ENCODE results near the gene IQCF6. TPM values are rescaled to one million over a fixed set of nuclear protein-coding genes. Genes with fewer than 3 reads are reported as not detected.
"Not testable (repeated sequence)": the region's sequence is repeated elsewhere in the genome, so short reads cannot be mapped to it uniquely, and the experiment has no call there.

Gene IQCF6
- total RNA-seq, 1 donor from 2014 or later = not detected

GRCh38 chr3:51786267-51786666 is 7.2 kb upstream of the IQCF6 start:
- intact Hi-C loops (cut with DNase I) = no loop called here
- ATAC-seq (ENCODE audit: poor library complexity) (no peak), DNase-seq (no peak)

DNA sequence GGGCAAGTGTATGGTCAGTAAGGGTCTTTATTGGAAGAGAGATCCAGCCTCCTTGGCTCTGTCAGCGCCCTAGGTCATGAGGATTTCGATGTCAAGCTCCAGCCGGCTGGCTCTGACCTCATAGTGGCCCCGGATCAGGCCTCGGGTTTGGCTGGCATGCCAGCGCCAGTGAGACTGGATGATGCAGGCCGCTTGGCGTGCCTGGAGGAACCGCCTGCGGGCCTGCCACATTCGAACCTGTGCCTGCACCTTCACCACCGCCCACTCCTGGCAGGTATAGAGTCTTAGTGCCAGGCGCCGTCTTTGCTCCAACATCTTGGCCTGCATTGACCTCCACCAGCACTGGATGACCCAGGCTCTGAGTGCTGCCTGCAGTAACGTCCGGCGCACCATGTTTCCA is 483 bp downstream of the IQCF6 start:
- ATAC-seq (ENCODE audit: poor library complexity) = no peak
- no peak for DNase-seq
- intact Hi-C loops (cut with DNase I) = no loop called here

- DNase-seq = peak; percentile 77
- intact Hi-C loops (cut with DNase I) = no loop called here
- ATAC-seq (ENCODE audit: poor library complexity) = peak; percentile 95
Observed at GRCh38 chr3:51777985-51778384, 1.1 kb downstream of the IQCF6 start.

- intact Hi-C loops (cut with DNase I) = no loop called here
Observed at GRCh38 chr3:51773529-51774056, 5.4 kb downstream of the IQCF6 start.

DNA sequence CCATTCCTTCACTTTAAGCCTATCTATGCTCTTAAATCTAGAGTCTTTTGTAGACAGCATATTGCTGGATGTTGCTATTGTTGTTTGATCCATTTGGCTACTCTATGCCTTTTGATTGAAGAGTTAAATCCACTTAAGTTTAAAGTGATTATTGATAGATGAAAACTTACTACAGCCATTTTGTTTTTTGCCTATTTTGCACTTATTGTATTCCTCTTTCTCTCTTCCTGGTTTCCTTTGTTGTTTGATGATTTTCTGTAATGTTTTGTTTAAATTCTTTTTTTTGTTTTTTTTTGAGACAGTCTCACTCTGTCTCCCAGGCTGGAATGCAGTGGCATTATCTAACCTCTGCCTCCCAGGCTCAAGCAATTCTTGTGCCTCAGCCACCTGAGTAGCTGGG is 19.8 kb downstream of the IQCF6 start:
- ATAC-seq (ENCODE audit: poor library complexity) (no peak), DNase-seq (no peak)
- intact Hi-C loops (cut with DNase I) = no loop called here

More at GRCh38 chr3:51773529-51774056, 5.4 kb downstream of the IQCF6 start:
- ATAC-seq (ENCODE audit: poor library complexity) (no peak), DNase-seq (no peak)

- ATAC-seq (ENCODE audit: poor library complexity); intact Hi-C loops (cut with DNase I); DNase-seq: not testable (repeated sequence)
Observed at GRCh38 chr3:51753763-51754750, 25.0 kb downstream of the IQCF6 start.

- ATAC-seq (ENCODE audit: poor library complexity) (no peak), DNase-seq (no peak)
- intact Hi-C loops (cut with DNase I) = no loop called here
Observed at GRCh38 chr3:51751287-51751686, 27.8 kb downstream of the IQCF6 start.

GRCh38 chr3:51750878-51751277 is 28.2 kb downstream of the IQCF6 start:
- no peak for ATAC-seq (ENCODE audit: poor library complexity)
- intact Hi-C loops (cut with DNase I) = no loop called here
- DNase-seq = no peak

GRCh38 chr3:51748327-51748726 is 30.7 kb downstream of the IQCF6 start:
- DNase-seq (no peak), ATAC-seq (ENCODE audit: poor library complexity) (no peak)
- intact Hi-C loops (cut with DNase I) = no loop called here

DNA sequence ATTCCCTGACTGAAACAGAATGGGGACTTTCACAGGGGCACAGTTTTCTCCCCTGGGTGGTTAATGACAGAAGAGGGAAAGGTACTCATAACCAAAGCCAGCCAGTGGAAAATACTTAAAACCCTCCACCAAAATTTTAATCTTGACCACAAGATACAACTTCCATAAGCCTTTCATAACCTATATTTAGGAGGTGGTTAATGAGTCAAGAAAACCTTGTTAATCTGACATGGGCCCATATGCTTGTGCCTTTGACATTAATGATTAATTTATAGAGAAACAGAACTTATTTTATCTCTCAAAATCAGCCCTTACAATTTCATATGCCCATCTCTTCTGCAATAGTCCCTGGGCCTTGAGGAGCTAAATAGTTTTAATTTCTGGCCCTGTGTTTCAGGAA is 31.2 kb downstream of the IQCF6 start:
- no peak for ATAC-seq (ENCODE audit: poor library complexity)
- intact Hi-C loops (cut with DNase I) = no loop called here
- DNase-seq = no peak

DNA sequence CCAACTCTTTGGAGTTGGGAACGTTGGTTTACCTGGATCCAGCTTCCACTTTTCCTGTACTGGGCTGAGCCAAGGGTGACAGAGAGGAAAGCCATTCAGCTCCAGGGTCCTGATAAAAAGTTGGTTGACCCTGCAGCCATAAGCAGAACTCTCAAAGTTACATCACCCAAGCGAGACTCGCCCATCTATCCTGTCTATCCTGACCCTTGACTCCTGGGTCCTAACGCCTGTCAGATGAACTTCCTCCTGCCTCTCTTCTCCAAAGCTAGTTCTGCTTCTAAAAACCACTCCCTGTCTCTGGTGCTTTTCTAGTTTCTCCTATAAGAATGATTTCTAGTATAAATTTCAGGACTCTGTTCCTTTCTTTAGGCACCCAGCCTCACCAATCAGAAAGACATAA is 36.1 kb downstream of the IQCF6 start:
- DNase-seq; intact Hi-C loops (cut with DNase I); ATAC-seq (ENCODE audit: poor library complexity): not testable (repeated sequence)

- ATAC-seq (ENCODE audit: poor library complexity); intact Hi-C loops (cut with DNase I); DNase-seq: not testable (repeated sequence)
Observed at GRCh38 chr3:51742320-51742719, 36.7 kb downstream of the IQCF6 start.

- no peak for ATAC-seq (ENCODE audit: poor library complexity)
- intact Hi-C loops (cut with DNase I) = no loop called here
- DNase-seq = no peak
Observed at GRCh38 chr3:51739110-51739509, 39.9 kb downstream of the IQCF6 start.

DNA sequence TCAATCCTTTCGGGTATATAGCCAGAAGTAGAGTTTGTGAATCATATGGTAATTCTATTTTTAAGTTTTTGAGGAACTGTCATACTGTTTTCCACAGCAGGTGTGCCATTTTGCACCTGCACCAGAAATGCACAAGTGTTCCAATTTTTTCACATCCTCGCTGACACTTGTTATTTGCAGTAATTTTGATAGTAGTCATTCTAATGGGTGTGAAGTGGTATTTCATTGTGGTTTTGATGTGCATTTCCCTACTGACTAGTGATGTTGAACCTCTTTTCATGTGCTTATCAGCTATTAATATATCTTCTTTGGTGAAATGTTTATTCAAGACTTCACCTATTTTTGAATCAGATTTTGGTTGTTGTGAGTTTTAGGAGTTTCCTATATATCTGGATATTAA is 43.1 kb downstream of the IQCF6 start:
- no peak for DNase-seq
- no peak for ATAC-seq (ENCODE audit: poor library complexity)
- intact Hi-C loops (cut with DNase I) = no loop called here

GRCh38 chr3:51735039-51735438 is 44.0 kb downstream of the IQCF6 start:
- no peak for DNase-seq
- ATAC-seq (ENCODE audit: poor library complexity) = no peak
- intact Hi-C loops (cut with DNase I) = no loop called here

- ATAC-seq (ENCODE audit: poor library complexity) = no peak
- intact Hi-C loops (cut with DNase I) = no loop called here
- DNase-seq = no peak
Observed at GRCh38 chr3:51734572-51734907, 44.5 kb downstream of the IQCF6 start.

- intact Hi-C loops (cut with DNase I) = no loop called here
- DNase-seq (no peak), ATAC-seq (ENCODE audit: poor library complexity) (no peak)
Observed at GRCh38 chr3:51733859-51734571, 45.0 kb downstream of the IQCF6 start.

DNA sequence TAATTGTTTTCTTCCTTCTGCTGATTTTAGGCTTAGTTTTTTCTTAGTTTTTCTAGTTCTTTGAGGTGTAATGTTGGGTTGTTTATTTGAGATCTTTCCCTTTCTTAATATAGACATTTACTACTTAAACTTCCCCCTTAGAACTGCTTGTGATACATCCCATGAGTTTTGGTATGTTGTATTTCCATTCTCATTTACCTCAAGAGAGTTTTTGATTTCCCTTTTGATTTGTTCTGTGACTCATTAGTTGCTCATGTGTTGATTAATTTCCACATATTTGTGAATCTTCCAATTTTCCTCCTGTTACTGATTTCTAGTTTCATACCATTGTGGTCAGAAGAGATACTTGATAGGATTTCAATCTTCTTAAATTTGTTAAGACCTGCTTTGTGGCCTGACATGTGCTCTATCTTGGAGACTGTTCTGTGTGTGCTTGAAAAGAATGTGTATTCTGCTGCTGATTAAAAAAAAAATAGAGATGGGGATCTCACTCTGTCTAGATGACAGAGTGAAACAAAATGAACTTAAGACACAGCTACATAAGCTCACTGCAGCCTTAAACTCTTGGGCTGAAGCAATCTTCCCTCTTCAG is 49.9 kb downstream of the IQCF6 start:
- ATAC-seq (ENCODE audit: poor library complexity) = no peak
- intact Hi-C loops (cut with DNase I) = no loop called here
- no peak for DNase-seq

Measured in Right ventricle myocardium superior (tissue), 1 donor.